GDM1 (cell line): ENCODE measurements around the gene SCARB1.
A peak's percentile ranks its signal among the peaks of the same experiment; 100 is the strongest.
"Not testable (repeated sequence)": the region's sequence is repeated elsewhere in the genome, so short reads cannot be mapped to it uniquely, and the experiment has no call there.

ENCODE experiments used
- DNase-seq: peaks from one replicate; lab custom pipeline; 2025; lab: John Stamatoyannopoulos, UW

Gene SCARB1

GRCh38 chr12:124863416-124864325 lies at the start of gene SCARB1:
SCARB1 (minus strand) TSS chr12:124863864; CDS start chr12:124863720, 144 bp downstream.
- peak; percentile 87 for DNase-seq

- not testable (repeated sequence) for DNase-seq
Measured at GRCh38 chr12:124912529-124913287, 49.0 kb upstream of the SCARB1 start.

GRCh38 chr12:124911521-124911920 lies 47.9 kb upstream of the SCARB1 start:
- not testable (repeated sequence) for DNase-seq

- DNase-seq, result no peak
Measured at GRCh38 chr12:124910561-124911478, 47.2 kb upstream of the SCARB1 start.

- no peak for DNase-seq
Measured at GRCh38 chr12:124909831-124910560, 46.3 kb upstream of the SCARB1 start.

- DNase-seq, result no peak
Measured at GRCh38 chr12:124906606-124907261, 43.1 kb upstream of the SCARB1 start.

- DNase-seq, result no peak
Measured at GRCh38 chr12:124904306-124905098, 40.8 kb upstream of the SCARB1 start.

GRCh38 chr12:124902916-124903315 lies 39.3 kb upstream of the SCARB1 start:
- no peak for DNase-seq

- no peak for DNase-seq
Measured at GRCh38 chr12:124901003-124901402, 37.3 kb upstream of the SCARB1 start.

GRCh38 chr12:124900345-124900795 lies 36.7 kb upstream of the SCARB1 start:
- DNase-seq, result not testable (repeated sequence)

GRCh38 chr12:124898923-124899294 lies 35.2 kb upstream of the SCARB1 start:
- no peak for DNase-seq

GRCh38 chr12:124898200-124898922 lies 34.7 kb upstream of the SCARB1 start:
- no peak for DNase-seq

GRCh38 chr12:124896461-124896860 lies 32.8 kb upstream of the SCARB1 start:
- DNase-seq, result no peak

GRCh38 chr12:124893792-124894516 lies 30.3 kb upstream of the SCARB1 start:
- no peak for DNase-seq

- no peak for DNase-seq
Measured at GRCh38 chr12:124888260-124888659, 24.6 kb upstream of the SCARB1 start.

- not testable (repeated sequence) for DNase-seq
Measured at GRCh38 chr12:124887766-124888165, 24.1 kb upstream of the SCARB1 start.

- DNase-seq, result no peak
Measured at GRCh38 chr12:124884587-124885438, 21.1 kb upstream of the SCARB1 start.
